Endothelial cell of umbilical vein (primary cell): ENCODE measurements around the gene DLL1. TPM values are rescaled to one million over a fixed set of nuclear protein-coding genes. Genes with fewer than 3 reads are reported as not detected.

ENCODE experiments used
- BruUV-seq: library from RNA; stranded (reverse); fragments of 400-500 nt; replicated peaks from 2 replicates; lab custom pipeline; 2021; lab: Mats Ljungman, UMichigan
- CTCF ChIA-PET: fragments of 300-600, 350-600 bp; sonication (Branson Sonifier 250); formaldehyde crosslinking; loops from one replicate; lab custom pipeline; 2021; ENCODE audit warnings: antibody characterized with exemption, inconsistent platforms; lab: Charles Lee
- POLR2A ChIA-PET: fragments of 300-600, 350-600 bp; sonication (Branson Sonifier 250); formaldehyde crosslinking; loops from one replicate; lab custom pipeline; 2021; ENCODE audit warnings: antibody characterized with exemption, inconsistent platforms; lab: Charles Lee
- DNase-seq: peaks from one replicate; pipeline ENCODE4 v3.0.0-alpha.2; 2011; ENCODE audit warnings: low read depth, low spot score
- FAIRE-seq: peaks from 2 replicates; lab custom pipeline; 2011; peaks lifted over from hg19 to GRCh38; lab: Jason Lieb, UNC
- H2AFZ ChIP-seq: 2 replicates; pipeline ENCODE4 v1.6.0; 2012; ENCODE audit warnings: low read depth, low read length, control low read depth, inconsistent platforms
- H3K27ac ChIP-seq: 2 replicates; pipeline ENCODE4 v1.5.1; 2011; ENCODE audit warnings: low read depth, mild to moderate bottlenecking, control low read depth, low read length, moderate library complexity; ENCODE audit not compliant: insufficient read depth
- H3K27me3 ChIP-seq, 2 experiments: 2 replicates each; pipeline versions ENCODE4 v1.6.0 to v1.6.1; 2011; ENCODE audit warnings: low read length in 2 of 2, mixed read lengths in 1 of 2; ENCODE audit not compliant: control insufficient read depth in 2 of 2, insufficient read depth in 2 of 2
- H3K36me3 ChIP-seq, 2 experiments: 2 replicates in 1 of 2; 3 replicates in 1 of 2; pipeline ENCODE4 v1.5.1; 2011; ENCODE audit warnings: low read length in 2 of 2, mild to moderate bottlenecking in 1 of 2, moderate library complexity in 1 of 2; ENCODE audit not compliant: control insufficient read depth in 2 of 2, insufficient read depth in 2 of 2; ENCODE audit errors: extremely low read depth in 1 of 2
- H3K4me1 ChIP-seq: 3 replicates; pipeline ENCODE4 v1.5.1; 2011; ENCODE audit warnings: mild to moderate bottlenecking, low read length; ENCODE audit not compliant: control insufficient read depth, insufficient read depth; ENCODE audit errors: extremely low read depth
- H3K4me2 ChIP-seq: 2 replicates; pipeline ENCODE4 v1.6.1; 2011; ENCODE audit warnings: low read length, control low read depth, mixed read lengths; ENCODE audit not compliant: insufficient read depth
- H3K4me3 ChIP-seq, 3 experiments: fragments of 200-600 bp in 1 of 3; sonication (generic), shearing (Covaris generic) in 1 of 3; replicated peaks in 1 of 3; 2 replicates each; pipeline ENCODE4 v1.5.1; 2011 to 2016; ENCODE audit warnings: control low read depth in 3 of 3, low read length in 3 of 3, mild to moderate bottlenecking in 2 of 3, inconsistent platforms in 1 of 3, low read depth in 1 of 3, moderate library complexity in 1 of 3; ENCODE audit not compliant: insufficient read depth in 1 of 3
- H3K79me2 ChIP-seq: 2 replicates; pipeline ENCODE4 v1.6.0; 2012; ENCODE audit warnings: low read length, inconsistent platforms; ENCODE audit not compliant: control insufficient read depth, insufficient read depth
- H3K9ac ChIP-seq: replicated peaks from 2 replicates; pipeline ENCODE3; 2011; ENCODE audit warnings: low read length, control low read depth; ENCODE audit not compliant: insufficient read depth; ENCODE audit errors: extremely low read depth
- H3K9me1 ChIP-seq: replicated peaks from 3 replicates; pipeline ENCODE4 v1.6.0; 2011; ENCODE audit warnings: mild to moderate bottlenecking, low read length; ENCODE audit not compliant: control insufficient read depth, insufficient read depth; ENCODE audit errors: extremely low read depth
- H3K9me3 ChIP-seq: replicated peaks from 2 replicates; pipeline ENCODE4 v1.5.1; 2012; ENCODE audit warnings: low read length, inconsistent platforms; ENCODE audit not compliant: control insufficient read depth, insufficient read depth
- H4K20me1 ChIP-seq: replicated peaks from 2 replicates; pipeline ENCODE3; 2011; ENCODE audit warnings: mild to moderate bottlenecking, low read length; ENCODE audit not compliant: control insufficient read depth, insufficient read depth; ENCODE audit errors: extremely low read depth
- CTCF ChIP-seq, 2 donors: IDR thresholded peaks; 1 replicate in 1 of 2; 2 replicates in 1 of 2; pipeline ENCODE4 v1.5.1; 2011; ENCODE audit warnings: low read length in 2 of 2, mild to moderate bottlenecking in 2 of 2, moderate library complexity in 2 of 2, control low read depth in 1 of 2, inconsistent platforms in 1 of 2, low read depth in 1 of 2; ENCODE audit not compliant: insufficient read depth in 1 of 2; ENCODE audit errors: extremely low read depth in 1 of 2
- EZH2 ChIP-seq: IDR thresholded peaks from 2 replicates; pipeline ENCODE4 v1.6.1; 2012; ENCODE audit warnings: borderline replicate concordance, low read depth, mild to moderate bottlenecking, moderate library complexity, low read length, inconsistent platforms; ENCODE audit not compliant: severe bottlenecking
- FOS ChIP-seq: IDR thresholded peaks from 2 replicates; pipeline ENCODE4 v1.6.1; 2011; ENCODE audit warnings: mild to moderate bottlenecking, low read length, moderate library complexity, borderline replicate concordance; ENCODE audit not compliant: insufficient read depth
- GATA2 ChIP-seq: IDR thresholded peaks from 2 replicates; pipeline ENCODE4 v1.7.0; 2011; ENCODE audit warnings: low read depth, mild to moderate bottlenecking, moderate library complexity, mixed read lengths, low read length; ENCODE audit not compliant: insufficient read length, insufficient read depth
- JUN ChIP-seq: IDR thresholded peaks from 2 replicates; pipeline ENCODE4 v1.6.1; 2011; ENCODE audit warnings: borderline replicate concordance, low read depth; ENCODE audit not compliant: insufficient read length, insufficient read depth
- MYC ChIP-seq: IDR thresholded peaks from one replicate; pipeline ENCODE4 v1.6.1; 2011; ENCODE audit warnings: mild to moderate bottlenecking, low read depth, low read length
- POLR2A ChIP-seq: IDR thresholded peaks from 2 replicates; pipeline ENCODE4 v1.6.1; 2012; ENCODE audit warnings: low read depth, mild to moderate bottlenecking, control low read depth, low read length
- POLR2AphosphoS5 ChIP-seq: IDR thresholded peaks from 2 replicates; pipeline ENCODE4 v1.6.1; 2012; ENCODE audit warnings: low read depth, mild to moderate bottlenecking, control low read depth, low read length, moderate library complexity; ENCODE audit not compliant: insufficient read depth
- dilution Hi-C: fragments of 300-500 bp; cut with MboI; formaldehyde crosslinking; loops from one replicate; pipeline ENCODE4 v1.15.0; 2019; ENCODE audit warnings: low sequenced_read_pairs; ENCODE audit not compliant: extremely low pct_ligation_motif_present
- intact Hi-C: fragments of 100-400 bp; cut with micrococcal nuclease; formaldehyde crosslinking; loops from one replicate; pipeline ENCODE4 v1.10.0; 2022
- polyA plus RNA-seq, 4 experiments: library from polyadenylated mRNA; depleted of rRNA in 3 of 4; stranded (reverse) in 3 of 4; unstranded in 1 of 4; fragments of >200 nt; gene quantifications; 2 replicates each; pipeline versions ENCODE4 v1.2.1 to v1.2.3, GENCODE V29; 2011 to 2012; ENCODE audit warnings: missing spikeins in 1 of 4
- total RNA-seq: library from RNA; stranded (reverse); gene quantifications from 2 replicates; pipeline ENCODE4 v1.2.3, GENCODE V29; 2021
- TF ChIP-seq, protein P1 (sequence below): IDR thresholded peaks from 2 replicates; pipeline ENCODE4 v1.6.1; 2011; ENCODE audit not compliant: insufficient read depth, insufficient read length

The DLL1 gene
- total and polyA plus RNA-seq, 2 donors (not counting 3 experiments of a cell fraction or from before 2014, with no cell fraction given), result 1.4 to 2.3 TPM

DNA sequence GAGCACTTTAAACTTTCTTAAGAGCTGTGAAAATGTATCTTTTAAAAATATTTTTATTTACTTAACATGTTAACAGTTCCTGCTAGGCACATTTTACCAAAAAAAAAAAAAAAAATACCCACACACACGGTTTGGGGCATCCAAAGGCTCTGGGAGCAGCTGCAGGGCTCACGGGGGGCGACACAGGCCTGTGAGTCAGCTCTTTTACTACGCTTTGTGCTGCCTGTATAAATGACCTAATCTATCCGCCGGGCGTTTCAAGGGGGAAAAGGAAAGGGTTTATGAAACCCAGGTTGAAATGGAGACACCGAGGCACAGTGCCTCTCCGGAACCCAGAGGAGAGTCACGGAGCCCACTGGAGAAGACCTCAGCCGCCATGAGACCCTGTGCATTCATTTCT is 40.4 kb downstream of the DLL1 start:
- no peak overlapping the region for H3K4me2 ChIP-seq
- no peaks in the 10 kb centered on the region for H3K36me3 ChIP-seq
- TF ChIP-seq CTCF (IDR thresholded peaks at IDR 0.05; ENCODE audit: extremely low read depth in 1 of 2, insufficient read depth in 1 of 2, low read depth in 1 of 2, low read length in 2 of 2) (no peak), FOS (no peak), POLR2AphosphoS5 (no peak), JUN (no peak), GATA2 (no peak), MYC (no peak), POLR2A (no peak), EZH2 (no peak)
- TF ChIP-seq, protein P1, sequence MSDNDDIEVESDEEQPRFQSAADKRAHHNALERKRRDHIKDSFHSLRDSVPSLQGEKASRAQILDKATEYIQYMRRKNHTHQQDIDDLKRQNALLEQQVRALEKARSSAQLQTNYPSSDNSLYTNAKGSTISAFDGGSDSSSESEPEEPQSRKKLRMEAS, result no peak
- H4K20me1 ChIP-seq, result no peaks in the 10 kb centered on the region
- no peaks in the 10 kb centered on the region for H3K4me1 ChIP-seq
- H3K27me3 ChIP-seq, result no peaks in the 10 kb centered on the region
- intact Hi-C loops (no loop called here), dilution Hi-C loops (no loop called here)
- H3K79me2 ChIP-seq, result no peaks in the 10 kb centered on the region
- ChIA-PET CTCF (interaction anchor here (1.4 kb wide), 1 partner anchor 267 kb away, joined by 3 read pairs; no protein-coding TSS in a partner anchor), POLR2A (interaction anchor here (0.7 kb wide), 1 partner anchor 230 kb away, joined by 5 read pairs; no protein-coding TSS in a partner anchor)
- H3K4me3 ChIP-seq, result no peak overlapping the region
- FAIRE-seq (no peak), DNase-seq (no peak)
- no peaks in the 10 kb centered on the region for H3K9me1 ChIP-seq
- H3K9me3 ChIP-seq, result no peaks in the 10 kb centered on the region
- BruUV-seq, result no TSS peak
- H3K9ac ChIP-seq, result no peak overlapping the region
- no peak overlapping the region for H2AFZ ChIP-seq
- H3K27ac ChIP-seq, result no peak overlapping the region
